ENCODE measurements around the gene TM9SF1. TPM values are rescaled to one million over a fixed set of nuclear protein-coding genes. Genes with fewer than 3 reads are reported as not detected.

The TM9SF1 gene
- total and polyA plus RNA-seq, 2 of the 4 experiments (the other 2 are of a cell fraction): 40.4 to 65.6 TPM

DNA sequence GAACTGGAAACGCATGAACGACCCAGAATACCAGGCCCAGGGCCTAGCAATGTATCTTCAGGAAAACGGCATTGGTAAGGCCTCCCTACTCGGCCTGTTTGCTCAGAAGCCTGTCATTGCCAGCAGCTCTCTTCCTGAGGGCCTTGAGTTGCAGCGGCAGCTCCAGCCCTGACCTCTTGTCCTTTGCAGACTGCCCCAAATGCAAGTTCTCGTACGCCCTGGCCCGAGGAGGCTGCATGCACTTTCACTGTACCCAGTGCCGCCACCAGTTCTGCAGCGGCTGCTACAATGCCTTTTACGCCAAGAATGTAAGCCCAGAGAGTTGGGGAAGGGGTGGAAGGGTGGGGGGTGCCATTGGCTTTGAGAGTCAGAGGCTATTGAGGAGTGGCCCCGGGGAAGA lies 37.9 kb downstream of the TM9SF1 start:
- peaks cover 55% of the 10 kb centered on the region for H3K36me3 ChIP-seq (ENCODE audit: control insufficient read depth, insufficient read depth, low read length)
- no peaks in the 10 kb centered on the region for H3K9me3 ChIP-seq (ENCODE audit: control insufficient read depth, insufficient read depth, low read length)
- CTCF ChIA-PET: interaction anchor here (0.6 kb wide), 1 partner anchor 1129 kb away, joined by 6 read pairs; no protein-coding TSS in a partner anchor
- H3K9ac ChIP-seq (ENCODE audit: low read depth, low read length): no peak overlapping the region
- intact Hi-C loops (cut with micrococcal nuclease): no loop called here
- no peak overlapping the region for H2AK5ac ChIP-seq (ENCODE audit: low read depth, low read length)
- no peak for DNase-seq
- in situ Hi-C loops (cut with MboI; ENCODE audit: low sequenced_read_pairs): no loop called here
- no peaks in the 10 kb centered on the region for H4K20me1 ChIP-seq (ENCODE audit: insufficient read depth, low read length)
- no peak overlapping the region for H2BK20ac ChIP-seq (ENCODE audit: low read depth, low read length)
- no peak for ATAC-seq (ENCODE audit: low read depth)
- H3K4ac ChIP-seq (ENCODE audit: low read depth, low read length): no peak overlapping the region
- POLR2A ChIA-PET (ENCODE audit: unreplicated experiment): no interaction called here
- TF ChIP-seq FOS (IDR thresholded peaks at IDR 0.05; ENCODE audit: low read depth, low read length) (no peak), RFX5 (IDR thresholded peaks at IDR 0.05; ENCODE audit: low read depth, low read length) (no peak), CHD1 (IDR thresholded peaks at IDR 0.05; ENCODE audit: low read depth, low read length) (no peak), NFE2L2 (IDR thresholded peaks at IDR 0.05; ENCODE audit: low read depth, low read length) (no peak), MAFK (IDR thresholded peaks at IDR 0.05; ENCODE audit: low read depth, low read length) (no peak), SMC3 (IDR thresholded peaks at IDR 0.05; ENCODE audit: low read depth, low read length) (no peak)
- TF ChIP-seq, protein P1, sequence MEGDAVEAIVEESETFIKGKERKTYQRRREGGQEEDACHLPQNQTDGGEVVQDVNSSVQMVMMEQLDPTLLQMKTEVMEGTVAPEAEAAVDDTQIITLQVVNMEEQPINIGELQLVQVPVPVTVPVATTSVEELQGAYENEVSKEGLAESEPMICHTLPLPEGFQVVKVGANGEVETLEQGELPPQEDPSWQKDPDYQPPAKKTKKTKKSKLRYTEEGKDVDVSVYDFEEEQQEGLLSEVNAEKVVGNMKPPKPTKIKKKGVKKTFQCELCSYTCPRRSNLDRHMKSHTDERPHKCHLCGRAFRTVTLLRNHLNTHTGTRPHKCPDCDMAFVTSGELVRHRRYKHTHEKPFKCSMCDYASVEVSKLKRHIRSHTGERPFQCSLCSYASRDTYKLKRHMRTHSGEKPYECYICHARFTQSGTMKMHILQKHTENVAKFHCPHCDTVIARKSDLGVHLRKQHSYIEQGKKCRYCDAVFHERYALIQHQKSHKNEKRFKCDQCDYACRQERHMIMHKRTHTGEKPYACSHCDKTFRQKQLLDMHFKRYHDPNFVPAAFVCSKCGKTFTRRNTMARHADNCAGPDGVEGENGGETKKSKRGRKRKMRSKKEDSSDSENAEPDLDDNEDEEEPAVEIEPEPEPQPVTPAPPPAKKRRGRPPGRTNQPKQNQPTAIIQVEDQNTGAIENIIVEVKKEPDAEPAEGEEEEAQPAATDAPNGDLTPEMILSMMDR (conservative IDR thresholded peaks at IDR 0.05; ENCODE audit: low read depth, low read length): no peak
- TF ChIP-seq, protein P2, sequence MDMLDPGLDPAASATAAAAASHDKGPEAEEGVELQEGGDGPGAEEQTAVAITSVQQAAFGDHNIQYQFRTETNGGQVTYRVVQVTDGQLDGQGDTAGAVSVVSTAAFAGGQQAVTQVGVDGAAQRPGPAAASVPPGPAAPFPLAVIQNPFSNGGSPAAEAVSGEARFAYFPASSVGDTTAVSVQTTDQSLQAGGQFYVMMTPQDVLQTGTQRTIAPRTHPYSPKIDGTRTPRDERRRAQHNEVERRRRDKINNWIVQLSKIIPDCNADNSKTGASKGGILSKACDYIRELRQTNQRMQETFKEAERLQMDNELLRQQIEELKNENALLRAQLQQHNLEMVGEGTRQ (IDR thresholded peaks at IDR 0.05; ENCODE audit: low read depth, low read length): no peak
- H3K18ac ChIP-seq (ENCODE audit: low read depth, low read length): no peak overlapping the region
- H3K9me1 ChIP-seq (ENCODE audit: insufficient read depth, low read length): peaks cover 5% of the 10 kb centered on the region
- no peak overlapping the region for H3K14ac ChIP-seq (replicated peaks; ENCODE audit: low read depth, low read length)
- dilution Hi-C loops (cut with HindIII; ENCODE audit: low sequenced_read_pairs, unreplicated experiment): no loop called here
- H2BK15ac ChIP-seq (ENCODE audit: low read depth, low read length): no peak overlapping the region
- no peak overlapping the region for H3K27ac ChIP-seq (ENCODE audit: insufficient read depth, low read length)
- no peaks in the 10 kb centered on the region for H3K27me3 ChIP-seq (ENCODE audit: control insufficient read depth, insufficient read depth, low read length)
- whole genome bisulfite sequencing, 2 experiments (ENCODE audit: extremely low coverage in 2 of 2, insufficient read length in 1 of 2): 90% methylated on average over 7 of the region's 12 CpGs; no CpG with 5 or more reads in 1 of the 2 experiments
- H3K79me1 ChIP-seq (ENCODE audit: low read depth in 1 of 2, low read length in 2 of 2): peaks cover 10 to 16% of the 10 kb centered on the region in 2 experiments
- peaks cover 7% of the 10 kb centered on the region for H3K4me1 ChIP-seq (ENCODE audit: control insufficient read depth, insufficient read depth, low read length)
- H2AFZ ChIP-seq (replicated peaks; ENCODE audit: low read length, poor library complexity): no peak overlapping the region
- no peak overlapping the region for H2BK5ac ChIP-seq (ENCODE audit: low read depth, low read length, poor library complexity, severe bottlenecking)
- H4K5ac ChIP-seq (ENCODE audit: low read depth, low read length): no peak overlapping the region
- peak overlapping the region; percentile 24 for H2AK9ac ChIP-seq (replicated peaks; ENCODE audit: low read depth, low read length, poor library complexity)
- H2BK120ac ChIP-seq (ENCODE audit: low read depth, low read length): no peak overlapping the region
- no peak overlapping the region for H3K4me2 ChIP-seq (ENCODE audit: low read depth, low read length)
- no TSS peak for BruUV-seq (replicated peaks)
- no peak overlapping the region for H3K23ac ChIP-seq (ENCODE audit: low read depth, low read length)
- H3K4me3 ChIP-seq (ENCODE audit: insufficient read depth, low read depth, low read length): no peak overlapping the region
- no peak overlapping the region for H3K56ac ChIP-seq (ENCODE audit: extremely low read depth, insufficient read depth, low read length)
- H4K8ac ChIP-seq (ENCODE audit: low read depth in 2 of 2, low read length in 2 of 2): no peak overlapping the region
- H4K91ac ChIP-seq (ENCODE audit: insufficient read depth, low read depth, low read length): no peak overlapping the region
